NOMO-1 (cell line): ENCODE results near the gene FBXW8.

Source experiments
- DNase-seq, 2 experiments: peaks; one replicate each; lab custom pipeline; 2025; ENCODE audit not compliant: unreplicated experiment in 2 of 2; lab: John Stamatoyannopoulos, UW

Gene FBXW8

GRCh38 chr12:116954710-116955381, 44.1 kb downstream of the FBXW8 start:
- no peak for DNase-seq

GRCh38 chr12:116955382-116956021, 44.8 kb downstream of the FBXW8 start:
- DNase-seq, result peak; percentile 4 to 5

GRCh38 chr12:116958402-116959197, 47.9 kb downstream of the FBXW8 start:
- no peak for DNase-seq

- DNase-seq, result no peak
Measured at GRCh38 chr12:116959198-116959460, 48.4 kb downstream of the FBXW8 start.

- no peak for DNase-seq
Measured at GRCh38 chr12:116959845-116960514, 49.2 kb downstream of the FBXW8 start.

- DNase-seq, result no peak
Measured at GRCh38 chr12:116962197-116962596, 51.4 kb downstream of the FBXW8 start.

- no peak for DNase-seq
Measured at GRCh38 chr12:116962783-116963356, 52.1 kb downstream of the FBXW8 start.

- no peak for DNase-seq
Measured at GRCh38 chr12:116964054-116965050, 53.6 kb downstream of the FBXW8 start.

GRCh38 chr12:116968986-116969385, 58.2 kb downstream of the FBXW8 start:
- DNase-seq, result no peak

GRCh38 chr12:116969615-116970585, 59.1 kb downstream of the FBXW8 start:
- DNase-seq, result no peak

GRCh38 chr12:116971222-116971621, 60.5 kb downstream of the FBXW8 start:
- no peak for DNase-seq

- DNase-seq, result no peak
Measured at GRCh38 chr12:116975779-116976393, 65.1 kb downstream of the FBXW8 start.

GRCh38 chr12:116977465-116978380, 67.0 kb downstream of the FBXW8 start:
- DNase-seq, result no peak

- DNase-seq, result no peak
Measured at GRCh38 chr12:116978791-116979508, 68.2 kb downstream of the FBXW8 start.

GRCh38 chr12:116980083-116980482, 69.3 kb downstream of the FBXW8 start:
- no peak for DNase-seq

GRCh38 chr12:116982791-116983411, 72.2 kb downstream of the FBXW8 start:
- DNase-seq, result no peak
